Measurements from ENCODE around the gene TCF7L2.
"Not testable (repeated sequence)": the region's sequence is repeated elsewhere in the genome, so short reads cannot be mapped to it uniquely, and the experiment has no call there.

TCF7L2 gene

GRCh38 chr10:113096128-113096996, 146.3 kb downstream of the TCF7L2 start:
- no peak for DNase-seq (ENCODE audit: low read depth)

GRCh38 chr10:113097036-113097435, 147.0 kb downstream of the TCF7L2 start:
- no peak for DNase-seq (ENCODE audit: low read depth)

GRCh38 chr10:113099431-113100183, 149.6 kb downstream of the TCF7L2 start:
- DNase-seq (ENCODE audit: low read depth): no peak

GRCh38 chr10:113100281-113100680, 150.2 kb downstream of the TCF7L2 start:
- DNase-seq (ENCODE audit: low read depth): no peak

GRCh38 chr10:113103131-113103840, 153.2 kb downstream of the TCF7L2 start:
- no peak for DNase-seq (ENCODE audit: low read depth)

- no peak for DNase-seq (ENCODE audit: low read depth)
Measured at GRCh38 chr10:113104047-113104446, 154.0 kb downstream of the TCF7L2 start.

GRCh38 chr10:113108194-113108835, 158.3 kb downstream of the TCF7L2 start:
- DNase-seq (ENCODE audit: low read depth): no peak

- no peak for DNase-seq (ENCODE audit: low read depth)
Measured at GRCh38 chr10:113108948-113109347, 158.9 kb downstream of the TCF7L2 start.

- not testable (repeated sequence) for DNase-seq (ENCODE audit: low read depth)
Measured at GRCh38 chr10:113109482-113109881, 159.4 kb downstream of the TCF7L2 start.

- no peak for DNase-seq (ENCODE audit: low read depth)
Measured at GRCh38 chr10:113111260-113111659, 161.2 kb downstream of the TCF7L2 start.

- DNase-seq (ENCODE audit: low read depth): no peak
Measured at GRCh38 chr10:113111900-113112853, 162.1 kb downstream of the TCF7L2 start.

- no peak for DNase-seq (ENCODE audit: low read depth)
Measured at GRCh38 chr10:113113241-113113640, 163.2 kb downstream of the TCF7L2 start.

- DNase-seq (ENCODE audit: low read depth): no peak
Measured at GRCh38 chr10:113113918-113114317, 163.9 kb downstream of the TCF7L2 start.

- no peak for DNase-seq (ENCODE audit: low read depth)
Measured at GRCh38 chr10:113115556-113115955, 165.5 kb downstream of the TCF7L2 start.

- no peak for DNase-seq (ENCODE audit: low read depth)
Measured at GRCh38 chr10:113118882-113119281, 168.8 kb downstream of the TCF7L2 start.

- DNase-seq (ENCODE audit: low read depth): no peak
Measured at GRCh38 chr10:113119801-113120200, 169.8 kb downstream of the TCF7L2 start.

- DNase-seq (ENCODE audit: low read depth): no peak
Measured at GRCh38 chr10:113121153-113121552, 171.1 kb downstream of the TCF7L2 start.

- DNase-seq (ENCODE audit: low read depth): no peak
Measured at GRCh38 chr10:113122947-113123346, 172.9 kb downstream of the TCF7L2 start.

GRCh38 chr10:113124724-113125123, 174.7 kb downstream of the TCF7L2 start:
- DNase-seq (ENCODE audit: low read depth): no peak

GRCh38 chr10:113125612-113126011, 175.6 kb downstream of the TCF7L2 start:
- no peak for DNase-seq (ENCODE audit: low read depth)
